ENCODE data around the gene CUEDC1. TPM values are rescaled to one million over a fixed set of nuclear protein-coding genes. Genes with fewer than 3 reads are reported as not detected.

The CUEDC1 gene
- total and polyA plus RNA-seq, 2 of the 4 experiments (the other 2 are of a cell fraction): 4.1 to 21.2 TPM

DNA sequence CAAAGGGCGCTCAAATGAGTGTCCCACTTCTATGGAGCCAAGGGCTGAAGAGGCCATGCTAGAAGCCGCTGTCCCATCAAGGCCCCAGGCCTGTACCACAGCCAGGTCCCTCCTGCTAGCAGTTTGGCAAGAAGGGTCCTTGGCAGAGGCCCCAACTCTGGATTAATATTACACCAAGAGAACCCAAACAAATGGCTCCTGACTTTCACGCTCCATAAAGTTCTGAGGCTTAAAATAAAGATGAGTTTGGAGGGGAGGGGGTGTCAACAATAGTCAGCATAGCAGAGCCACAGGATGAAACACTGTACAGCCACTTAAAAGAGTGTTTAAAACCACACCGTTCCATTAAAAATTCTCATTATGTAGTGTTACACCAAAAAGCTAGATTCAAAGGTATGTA is 30.5 kb downstream of the CUEDC1 start:
- H4K20me1 ChIP-seq (ENCODE audit: insufficient read depth, low read length): peaks cover 12% of the 10 kb centered on the region
- intact Hi-C loops (cut with micrococcal nuclease) (no loop called here), in situ Hi-C loops (cut with MboI; ENCODE audit: low sequenced_read_pairs) (no loop called here), dilution Hi-C loops (cut with HindIII; ENCODE audit: low sequenced_read_pairs, unreplicated experiment) (no loop called here)
- no peak overlapping the region for H2BK5ac ChIP-seq (ENCODE audit: low read depth, low read length, poor library complexity, severe bottlenecking)
- no peak overlapping the region for H2AFZ ChIP-seq (replicated peaks; ENCODE audit: low read length, poor library complexity)
- BruUV-seq (replicated peaks): no TSS peak
- peaks cover 16% of the 10 kb centered on the region for H3K4me1 ChIP-seq (ENCODE audit: control insufficient read depth, insufficient read depth, low read length)
- H3K14ac ChIP-seq (replicated peaks; ENCODE audit: low read depth, low read length): no peak overlapping the region
- H3K56ac ChIP-seq (ENCODE audit: extremely low read depth, insufficient read depth, low read length): no peak overlapping the region
- no peak overlapping the region for H3K4me3 ChIP-seq (ENCODE audit: insufficient read depth, low read depth, low read length)
- H4K5ac ChIP-seq (ENCODE audit: low read depth, low read length): no peak overlapping the region
- DNase-seq (no peak), ATAC-seq (ENCODE audit: low read depth) (no peak)
- H2BK120ac ChIP-seq (ENCODE audit: low read depth, low read length): no peak overlapping the region
- H2AK5ac ChIP-seq (ENCODE audit: low read depth, low read length): no peak overlapping the region
- no peak overlapping the region for H3K23ac ChIP-seq (ENCODE audit: low read depth, low read length)
- no peak overlapping the region for H3K9ac ChIP-seq (ENCODE audit: low read depth, low read length)
- H3K79me1 ChIP-seq (ENCODE audit: low read depth in 1 of 2, low read length in 2 of 2): peaks cover 59 to 84% of the 10 kb centered on the region in 2 experiments
- H3K4me2 ChIP-seq (ENCODE audit: low read depth, low read length): no peak overlapping the region
- H2AK9ac ChIP-seq (replicated peaks; ENCODE audit: low read depth, low read length, poor library complexity): no peak overlapping the region
- H3K36me3 ChIP-seq (ENCODE audit: control insufficient read depth, insufficient read depth, low read length): peaks cover 4% of the 10 kb centered on the region; the same call in 1 of the 2 replicates
- no peak overlapping the region for H4K8ac ChIP-seq (ENCODE audit: low read depth in 2 of 2, low read length in 2 of 2)
- no peak overlapping the region for H2BK20ac ChIP-seq (ENCODE audit: low read depth, low read length)
- H3K9me3 ChIP-seq (ENCODE audit: control insufficient read depth, insufficient read depth, low read length): no peaks in the 10 kb centered on the region
- no peak overlapping the region for H3K18ac ChIP-seq (ENCODE audit: low read depth, low read length)
- CTCF ChIA-PET: interaction anchor here (0.7 kb wide), 1 partner anchor 91 kb away, joined by 3 read pairs; no protein-coding TSS in a partner anchor
- TF ChIP-seq, protein P1, sequence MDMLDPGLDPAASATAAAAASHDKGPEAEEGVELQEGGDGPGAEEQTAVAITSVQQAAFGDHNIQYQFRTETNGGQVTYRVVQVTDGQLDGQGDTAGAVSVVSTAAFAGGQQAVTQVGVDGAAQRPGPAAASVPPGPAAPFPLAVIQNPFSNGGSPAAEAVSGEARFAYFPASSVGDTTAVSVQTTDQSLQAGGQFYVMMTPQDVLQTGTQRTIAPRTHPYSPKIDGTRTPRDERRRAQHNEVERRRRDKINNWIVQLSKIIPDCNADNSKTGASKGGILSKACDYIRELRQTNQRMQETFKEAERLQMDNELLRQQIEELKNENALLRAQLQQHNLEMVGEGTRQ (IDR thresholded peaks at IDR 0.05; ENCODE audit: low read depth, low read length): no peak
- no peak for TF ChIP-seq RFX5 (IDR thresholded peaks at IDR 0.05; ENCODE audit: low read depth, low read length)
- TF ChIP-seq RCOR1 (IDR thresholded peaks at IDR 0.05; ENCODE audit: insufficient replicate concordance, low read length): no peak
- TF ChIP-seq RAD21 (IDR thresholded peaks at IDR 0.05; ENCODE audit: low read length): no peak
- TF ChIP-seq NFE2L2 (IDR thresholded peaks at IDR 0.05; ENCODE audit: low read depth, low read length): no peak
- TF ChIP-seq, protein P2, sequence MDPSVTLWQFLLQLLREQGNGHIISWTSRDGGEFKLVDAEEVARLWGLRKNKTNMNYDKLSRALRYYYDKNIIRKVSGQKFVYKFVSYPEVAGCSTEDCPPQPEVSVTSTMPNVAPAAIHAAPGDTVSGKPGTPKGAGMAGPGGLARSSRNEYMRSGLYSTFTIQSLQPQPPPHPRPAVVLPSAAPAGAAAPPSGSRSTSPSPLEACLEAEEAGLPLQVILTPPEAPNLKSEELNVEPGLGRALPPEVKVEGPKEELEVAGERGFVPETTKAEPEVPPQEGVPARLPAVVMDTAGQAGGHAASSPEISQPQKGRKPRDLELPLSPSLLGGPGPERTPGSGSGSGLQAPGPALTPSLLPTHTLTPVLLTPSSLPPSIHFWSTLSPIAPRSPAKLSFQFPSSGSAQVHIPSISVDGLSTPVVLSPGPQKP (IDR thresholded peaks at IDR 0.05; ENCODE audit: borderline replicate concordance, low read depth, low read length): no peak
- TF ChIP-seq, protein P3, sequence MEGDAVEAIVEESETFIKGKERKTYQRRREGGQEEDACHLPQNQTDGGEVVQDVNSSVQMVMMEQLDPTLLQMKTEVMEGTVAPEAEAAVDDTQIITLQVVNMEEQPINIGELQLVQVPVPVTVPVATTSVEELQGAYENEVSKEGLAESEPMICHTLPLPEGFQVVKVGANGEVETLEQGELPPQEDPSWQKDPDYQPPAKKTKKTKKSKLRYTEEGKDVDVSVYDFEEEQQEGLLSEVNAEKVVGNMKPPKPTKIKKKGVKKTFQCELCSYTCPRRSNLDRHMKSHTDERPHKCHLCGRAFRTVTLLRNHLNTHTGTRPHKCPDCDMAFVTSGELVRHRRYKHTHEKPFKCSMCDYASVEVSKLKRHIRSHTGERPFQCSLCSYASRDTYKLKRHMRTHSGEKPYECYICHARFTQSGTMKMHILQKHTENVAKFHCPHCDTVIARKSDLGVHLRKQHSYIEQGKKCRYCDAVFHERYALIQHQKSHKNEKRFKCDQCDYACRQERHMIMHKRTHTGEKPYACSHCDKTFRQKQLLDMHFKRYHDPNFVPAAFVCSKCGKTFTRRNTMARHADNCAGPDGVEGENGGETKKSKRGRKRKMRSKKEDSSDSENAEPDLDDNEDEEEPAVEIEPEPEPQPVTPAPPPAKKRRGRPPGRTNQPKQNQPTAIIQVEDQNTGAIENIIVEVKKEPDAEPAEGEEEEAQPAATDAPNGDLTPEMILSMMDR (conservative IDR thresholded peaks at IDR 0.05; ENCODE audit: low read depth, low read length): no peak
- TF ChIP-seq MAZ (IDR thresholded peaks at IDR 0.05; ENCODE audit: borderline replicate concordance, low read depth, low read length): no peak
- TF ChIP-seq CHD1 (IDR thresholded peaks at IDR 0.05; ENCODE audit: low read depth, low read length): no peak
- TF ChIP-seq MXI1 (IDR thresholded peaks at IDR 0.05; ENCODE audit: borderline replicate concordance, low read depth, low read length): no peak
- no peak for TF ChIP-seq FOS (IDR thresholded peaks at IDR 0.05; ENCODE audit: low read depth, low read length)
- TF ChIP-seq POLR2A (IDR thresholded peaks at IDR 0.05; ENCODE audit: low read depth, low read length): no peak
- no peak for TF ChIP-seq SMC3 (IDR thresholded peaks at IDR 0.05; ENCODE audit: low read depth, low read length)
- no peak for TF ChIP-seq CEBPB (IDR thresholded peaks at IDR 0.05; ENCODE audit: low read depth, low read length)
- no peak for TF ChIP-seq BHLHE40 (IDR thresholded peaks at IDR 0.05; ENCODE audit: low read depth, low read length)
- no peak for TF ChIP-seq MAFK (IDR thresholded peaks at IDR 0.05; ENCODE audit: low read depth, low read length)
- no peak overlapping the region for H2BK15ac ChIP-seq (ENCODE audit: low read depth, low read length)
- no peak overlapping the region for H4K91ac ChIP-seq (ENCODE audit: insufficient read depth, low read depth, low read length)
- H3K9me1 ChIP-seq (ENCODE audit: insufficient read depth, low read length): peaks cover 20% of the 10 kb centered on the region
- H3K4ac ChIP-seq (ENCODE audit: low read depth, low read length): no peak overlapping the region
- no peaks in the 10 kb centered on the region for H3K27me3 ChIP-seq (ENCODE audit: control insufficient read depth, insufficient read depth, low read length)
- no peak overlapping the region for H3K27ac ChIP-seq (ENCODE audit: insufficient read depth, low read length)
- POLR2A ChIA-PET (ENCODE audit: unreplicated experiment): interaction anchor here (1.6 kb wide), 1 partner anchor 10 kb away, joined by 4 read pairs; no protein-coding TSS in a partner anchor
- WGBS, 2 experiments (ENCODE audit: extremely low coverage in 2 of 2, insufficient read length in 1 of 2): 57% methylated on average over 1 of the region's 4 CpGs; no CpG with 5 or more reads in 1 of the 2 experiments

All from IMR-90 (cell line).